Adrenal gland (tissue), 12 donors: ENCODE results near the gene TNIK. TPM values are rescaled to one million over a fixed set of nuclear protein-coding genes. Genes with fewer than 3 reads are reported as not detected.

Experiments
- DNase-seq, 7 donors: peaks; one replicate each; pipeline ENCODE4 v3.0.0-alpha.2; 2019 to 2020
- H3K27ac ChIP-seq, 5 donors: fragments of 200-600 bp; sonication (generic) in 4 of 5; 1 replicate in 3 of 5; 2 replicates in 2 of 5; pipeline versions ENCODE4 v1.5.1 to v1.8.0; 2016 to 2020; ENCODE audit warnings: mild to moderate bottlenecking in 1 of 5
- H3K27me3 ChIP-seq: fragments of 200-600 bp; 2 replicates; pipeline ENCODE4 v1.8.0; 2021
- H3K36me3 ChIP-seq, 2 donors: fragments of 200-600 bp; replicated peaks in 1 of 2; 1 replicate in 1 of 2; 2 replicates in 1 of 2; pipeline versions ENCODE4 v1.5.1 to v1.8.0; 2018 to 2022
- H3K4me1 ChIP-seq, 2 donors: fragments of 200-600 bp; replicated peaks in 1 of 2; 1 replicate in 1 of 2; 2 replicates in 1 of 2; pipeline versions ENCODE4 v1.5.1 to v1.8.0; 2018 to 2021
- H3K4me3 ChIP-seq, 4 donors: fragments of 200-600 bp; sonication (generic) in 3 of 4; one replicate each; pipeline ENCODE4 v1.5.1; 2016 to 2018
- H3K9me3 ChIP-seq, 3 donors: fragments of 200-600 bp; sonication (generic) in 1 of 3; replicated peaks in 1 of 3; 1 replicate in 2 of 3; 2 replicates in 1 of 3; pipeline versions ENCODE4 v1.5.1 to v1.8.0; 2016 to 2021
- CTCF ChIP-seq, 6 experiments: fragments of 450-650 bp in 4 of 6; fragments of 200-600 bp in 2 of 6; sonication (generic) in 1 of 6; IDR thresholded peaks; 1 replicate in 5 of 6; 2 replicates in 1 of 6; pipeline versions ENCODE4 v1.5.1 to v1.8.0; 2016 to 2021; ENCODE audit warnings: antibody characterized with exemption in 6 of 6, mild to moderate bottlenecking in 2 of 6, moderate library complexity in 1 of 6
- POLR2A ChIP-seq, 2 donors: fragments of 450-650 bp; IDR thresholded peaks; one replicate each; pipeline ENCODE4 v1.6.1; 2017; ENCODE audit warnings: antibody characterized with exemption in 2 of 2, mild to moderate bottlenecking in 2 of 2, moderate library complexity in 1 of 2
- WGBS, 4 donors: extraction: QIAGEN DNeasy Blood & Tissue Kit in 2 of 4; methylation state at CpG; one replicate each; pipeline versions ENCODE4 v1.1.5 to v1.1.7; 2013 to 2017; 5-methylcytosine and 5-hydroxymethylcytosine counted together
- intact Hi-C, 2 donors: fragments of 100-400 bp; cut with DNase I; formaldehyde crosslinking; loops; one replicate each; pipeline versions ENCODE4 v1.14.1 to v1.15.0; 2022 to 2023
- polyA plus RNA-seq, 3 donors: library from polyadenylated mRNA; stranded (reverse); fragments of 200-250 nt in 2 of 3; fragments of 350-450 nt in 1 of 3; fragmentation: Illumina TruSeq in 1 of 3; extraction: RNeasy Lipid Tissue Mini Kit (QIAGEN cat#74804) in 1 of 3; gene quantifications; one replicate each; pipeline ENCODE4 v1.2.3, GENCODE V29; 2013 to 2014
- total RNA-seq, 9 donors: library from RNA; depleted of rRNA in 4 of 9; stranded (reverse); fragments of >200 nt in 4 of 9; fragments of 120-200 nt in 1 of 9; fragmentation: NEBNext Ultra II Directional in 1 of 9; extraction: Animal tissue kit (Norgen Biotek cat#: 25700) in 1 of 9; gene quantifications; one replicate each; pipeline versions ENCODE4 v1.1.0 to v1.2.4, GENCODE V29; 2013 to 2023
- donor health status: healthy with polysubstance abuse.
- donor health status: Bipolar disorder and iron deficiency.
- donor health status: DM: yes; HTN: yes; CAD: no.
- donor health status: DM: no; HTN: no; CAD: no.
- donor health status: DM: no; HTN: no; CAD: no.
- donor health status: DM: yes; HTN: yes; CAD: no.

Gene TNIK
- total and polyA plus RNA-seq, 12 donors, result 4.9 to 33.1 (median 10.7) TPM

GRCh38 chr3:171065732-171066131 is 394.5 kb downstream of the TNIK start:
- H3K9me3 ChIP-seq, result no peaks in the 10 kb centered on the region
- intact Hi-C loops, result no loop called here
- no peaks in the 10 kb centered on the region for H3K4me1 ChIP-seq
- TF ChIP-seq CTCF (IDR thresholded peaks at IDR 0.05) (no peak), POLR2A (IDR thresholded peaks at IDR 0.05) (no peak)
- H3K4me3 ChIP-seq, result no peak overlapping the region
- no peak for DNase-seq
- no peaks in the 10 kb centered on the region for H3K36me3 ChIP-seq
- 90 to 94% (median 93%) methylated on average over 1 of the region's 1 CpG for WGBS, 4 donors
- no peak overlapping the region for H3K27ac ChIP-seq
- H3K27me3 ChIP-seq, result no peaks in the 10 kb centered on the region

- intact Hi-C loops, result no loop called here
- no peaks in the 10 kb centered on the region for H3K27me3 ChIP-seq
- H3K9me3 ChIP-seq, result no peaks in the 10 kb centered on the region
- H3K4me3 ChIP-seq, result no peak overlapping the region
- H3K4me1 ChIP-seq, result no peaks in the 10 kb centered on the region
- 80 to 85% (median 82%) methylated on average over 2 of the region's 2 CpGs for WGBS, 4 donors
- TF ChIP-seq POLR2A (IDR thresholded peaks at IDR 0.05) (no peak), CTCF (IDR thresholded peaks at IDR 0.05) (no peak)
- H3K36me3 ChIP-seq, result no peaks in the 10 kb centered on the region
- DNase-seq, result no peak
- H3K27ac ChIP-seq, result no peak overlapping the region
These were observed 395.7 kb downstream of the TNIK start for GRCh38 chr3:171064461-171064860.

- H3K4me1 ChIP-seq, result no peaks in the 10 kb centered on the region
- no peaks in the 10 kb centered on the region for H3K36me3 ChIP-seq
- WGBS, 4 donors, result 94 to 100% (median 98%) methylated on average over 1 of the region's 1 CpG
- H3K27ac ChIP-seq, result no peak overlapping the region
- intact Hi-C loops, result no loop called here
- no peaks in the 10 kb centered on the region for H3K9me3 ChIP-seq
- TF ChIP-seq POLR2A (IDR thresholded peaks at IDR 0.05) (no peak), CTCF (IDR thresholded peaks at IDR 0.05) (no peak)
- DNase-seq, result no peak
- H3K27me3 ChIP-seq, result no peaks in the 10 kb centered on the region
- no peak overlapping the region for H3K4me3 ChIP-seq
These were observed 398.5 kb downstream of the TNIK start for GRCh38 chr3:171061749-171062148.

GRCh38 chr3:171059978-171060377 is 400.2 kb downstream of the TNIK start:
- H3K4me1 ChIP-seq, result peaks cover 0 to 5% of the 10 kb centered on the region in 2 donors
- intact Hi-C loops, result loop anchor here in 1 of 2 donors (10.0 kb wide), 1 partner anchor 125 kb away; no protein-coding TSS in a partner anchor
- no peak for DNase-seq
- no peaks in the 10 kb centered on the region for H3K9me3 ChIP-seq
- no peak for TF ChIP-seq CTCF (IDR thresholded peaks at IDR 0.05)
- TF ChIP-seq POLR2A (IDR thresholded peaks at IDR 0.05), result no peak
- no peak overlapping the region for H3K4me3 ChIP-seq
- H3K27ac ChIP-seq, result no peak overlapping the region
- H3K36me3 ChIP-seq, result no peaks in the 10 kb centered on the region
- H3K27me3 ChIP-seq, result no peaks in the 10 kb centered on the region
- WGBS, 4 donors, result 83 to 95% (median 89%) methylated on average over 3 of the region's 3 CpGs
